HG03064 (cell line): Measurements from ENCODE around the gene VPS45.
"Not testable (repeated sequence)": the region's sequence is repeated elsewhere in the genome, so short reads cannot be mapped to it uniquely, and the experiment has no call there.

Experiments used
- ATAC-seq: cut with Tn5 transposase; IDR thresholded peaks from one replicate; pipeline ENCODE4 v1.9.1; 2021; ENCODE audit warnings: low read depth; ENCODE audit not compliant: unreplicated experiment

Gene VPS45

GRCh38 chr1:150186438-150186788 is 118.8 kb downstream of the VPS45 start:
- ATAC-seq, result not testable (repeated sequence)

DNA sequence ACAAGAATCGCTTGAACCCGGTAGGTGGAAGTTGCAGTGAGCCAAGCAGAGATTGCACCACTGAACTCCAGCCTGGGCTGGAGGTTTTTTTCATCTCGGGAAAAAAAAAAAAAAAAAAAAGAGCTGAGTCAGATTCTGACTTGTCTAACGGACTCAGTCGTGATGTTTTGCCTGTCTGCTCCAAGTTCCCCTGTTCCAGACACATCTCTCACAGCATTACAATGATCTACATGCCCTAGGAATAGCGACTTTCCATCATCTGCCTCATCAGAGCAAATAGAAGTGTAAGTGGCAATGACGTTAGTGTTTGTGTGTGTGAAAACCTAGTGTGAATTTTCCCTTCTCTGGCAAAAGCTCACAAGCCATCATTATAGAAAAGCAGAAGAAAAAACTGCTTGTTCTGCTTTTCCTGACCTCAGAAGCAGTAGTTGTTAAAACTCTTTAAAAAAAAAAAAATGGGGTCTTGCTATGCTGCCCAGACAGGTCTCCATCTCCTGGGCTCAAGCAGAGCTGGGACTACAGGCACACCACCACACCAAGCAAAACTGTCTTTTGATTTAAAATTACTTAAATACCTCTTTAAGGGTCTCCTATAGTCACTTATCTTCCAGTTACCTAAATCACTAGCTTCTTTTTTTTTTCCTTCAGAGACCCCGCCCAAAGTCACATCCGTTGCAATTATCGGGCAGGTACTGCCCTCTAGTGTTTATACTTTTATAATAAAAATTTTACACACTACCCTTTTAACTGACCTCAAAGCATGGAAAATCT is 119.4 kb downstream of the VPS45 start:
- no peak for ATAC-seq

- ATAC-seq, result no peak
Measured at GRCh38 chr1:150187560-150187931, 120.0 kb downstream of the VPS45 start.

DNA sequence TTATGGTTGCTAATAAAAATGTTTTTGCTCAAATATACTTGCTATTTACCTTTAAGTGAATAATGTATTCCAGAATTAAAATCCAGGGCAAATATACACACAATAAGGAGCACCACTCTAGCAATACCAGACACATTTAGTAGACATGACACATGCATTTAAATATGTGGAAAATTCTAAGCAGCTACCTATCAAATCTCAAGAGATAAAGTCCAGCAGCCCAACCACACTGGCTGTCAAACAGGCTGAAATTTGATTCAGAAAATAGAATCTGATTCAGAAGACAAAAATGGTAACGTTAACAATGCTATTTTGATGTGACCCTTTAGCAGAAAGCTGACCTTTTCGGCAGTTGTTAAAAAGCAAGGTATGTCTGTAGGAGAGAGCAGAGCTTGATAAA is 124.4 kb downstream of the VPS45 start:
- ATAC-seq, result no peak

DNA sequence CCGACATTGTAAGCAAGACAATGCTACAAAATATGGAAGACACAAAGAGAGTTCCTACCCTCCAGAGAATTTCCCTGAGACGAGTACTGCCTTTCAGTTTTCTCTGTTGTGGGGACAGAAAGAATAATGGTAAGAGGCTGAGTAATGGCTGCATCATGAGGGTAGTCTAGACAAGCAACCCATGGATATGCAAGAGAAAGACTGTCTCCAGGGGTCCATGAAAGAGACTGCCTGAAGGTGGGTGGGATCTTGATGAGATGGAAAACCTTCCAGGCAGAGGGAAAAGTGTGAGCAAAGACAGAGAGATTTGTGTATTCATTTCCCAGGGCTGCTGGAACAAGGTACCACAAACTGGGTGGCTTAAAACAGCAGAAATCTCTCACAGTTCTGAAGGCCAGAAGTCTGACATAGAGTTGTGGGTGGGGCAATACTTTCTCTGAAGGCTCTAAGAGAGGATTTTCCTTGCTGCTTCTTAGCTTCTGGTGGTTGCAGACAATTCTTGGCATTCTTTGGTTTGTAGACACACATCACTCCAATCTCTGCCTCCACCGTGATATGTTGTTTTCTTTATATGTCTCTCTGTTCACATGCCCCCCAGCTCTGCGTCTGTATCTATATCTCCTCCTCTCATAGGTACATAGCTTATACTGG is 126.9 kb downstream of the VPS45 start:
- ATAC-seq, result no peak
